Activated naive CD4-positive, alpha-beta T cell treated with Interleukin-2 at 50 U/mL for 16 hours (primary cell): ENCODE data around the gene GPC5.
"Not testable (repeated sequence)": the region's sequence is repeated elsewhere in the genome, so short reads cannot be mapped to it uniquely, and the experiment has no call there.

Source experiments
- DNase-seq: peaks from one replicate; pipeline ENCODE4 v3.0.0-alpha.2; 2020

GPC5 gene

DNA sequence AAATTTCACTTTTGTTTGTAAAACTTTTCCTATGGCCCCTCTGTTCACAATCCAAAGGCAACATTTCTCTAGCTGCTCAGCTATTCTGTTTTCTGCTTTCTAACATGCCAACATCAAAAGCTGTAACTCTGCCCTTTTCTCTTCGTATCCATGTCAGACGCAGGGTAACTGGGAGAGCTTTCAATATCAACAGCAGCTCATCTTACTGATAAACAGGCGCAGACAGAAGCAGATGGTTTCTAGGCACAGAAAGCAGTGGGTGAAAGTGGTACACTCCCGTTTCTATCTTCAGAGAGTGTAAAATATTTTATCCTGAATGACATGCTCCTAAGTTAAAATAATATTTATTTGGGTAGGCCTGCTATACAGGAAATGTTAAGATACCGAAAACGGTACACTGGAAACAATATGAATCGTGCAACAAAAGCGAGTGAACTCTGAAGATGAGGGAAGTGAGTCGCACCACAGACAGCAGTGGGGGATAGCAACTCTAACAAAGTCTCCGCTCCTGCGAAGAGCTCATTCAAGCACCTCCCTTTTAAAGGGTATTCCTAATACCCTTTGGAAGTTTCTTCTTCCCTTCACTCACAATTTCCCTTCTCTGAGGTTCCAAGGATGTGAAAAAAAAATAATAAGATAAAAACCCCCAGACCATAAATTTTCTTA lies 798.3 kb downstream of the GPC5 start:
- DNase-seq: no peak

GRCh38 chr13:92197669-92198068 lies 799.2 kb downstream of the GPC5 start:
- no peak for DNase-seq

DNA sequence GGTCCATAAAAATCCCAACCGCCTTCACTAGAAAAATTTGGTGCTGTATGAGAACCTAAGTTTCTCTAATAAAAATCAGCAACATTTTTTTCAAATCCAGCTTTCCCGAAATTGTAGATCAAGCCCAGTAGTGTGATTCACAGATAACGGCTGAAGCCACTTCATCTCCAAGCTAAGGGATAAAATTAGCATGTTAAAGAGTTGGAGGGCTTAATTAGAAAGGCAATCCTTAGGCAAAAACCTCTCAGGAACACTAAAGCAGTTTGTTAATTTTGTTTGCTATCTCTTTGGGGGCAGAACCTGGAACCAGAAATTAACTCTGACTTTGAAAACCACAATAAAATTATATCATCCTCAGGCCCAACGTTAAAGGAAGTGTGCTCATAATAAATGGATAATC lies 820.2 kb downstream of the GPC5 start:
- DNase-seq: no peak

GRCh38 chr13:92221916-92222315 lies 823.5 kb downstream of the GPC5 start:
- no peak for DNase-seq

GRCh38 chr13:92224052-92224821 lies 825.8 kb downstream of the GPC5 start:
- DNase-seq: no peak

GRCh38 chr13:92224825-92225224 lies 826.4 kb downstream of the GPC5 start:
- DNase-seq: no peak

- DNase-seq: no peak
Measured at GRCh38 chr13:92225861-92226260, 827.4 kb downstream of the GPC5 start.

DNA sequence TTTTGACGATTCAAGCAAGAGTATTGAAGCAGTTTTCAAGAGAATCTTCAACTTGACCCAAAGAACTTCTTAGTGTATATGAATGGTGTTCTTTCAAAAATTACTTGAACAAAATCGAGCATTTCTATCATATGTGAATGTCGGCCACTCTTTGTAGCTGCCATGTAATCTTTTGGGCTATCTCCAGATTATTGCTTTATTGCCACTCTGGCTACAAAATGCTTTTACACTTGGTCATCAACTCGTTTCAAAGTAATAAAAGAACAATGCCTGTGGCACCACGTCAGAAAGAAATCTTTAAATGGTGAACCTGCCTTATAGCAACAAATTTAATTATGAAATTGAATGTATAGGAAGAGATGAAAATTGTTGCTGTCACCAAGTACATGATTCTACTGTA lies 834.5 kb downstream of the GPC5 start:
- DNase-seq: no peak

GRCh38 chr13:92251671-92252210 lies 853.3 kb downstream of the GPC5 start:
- no peak for DNase-seq

- DNase-seq: no peak
Measured at GRCh38 chr13:92255526-92255925, 857.1 kb downstream of the GPC5 start.

DNA sequence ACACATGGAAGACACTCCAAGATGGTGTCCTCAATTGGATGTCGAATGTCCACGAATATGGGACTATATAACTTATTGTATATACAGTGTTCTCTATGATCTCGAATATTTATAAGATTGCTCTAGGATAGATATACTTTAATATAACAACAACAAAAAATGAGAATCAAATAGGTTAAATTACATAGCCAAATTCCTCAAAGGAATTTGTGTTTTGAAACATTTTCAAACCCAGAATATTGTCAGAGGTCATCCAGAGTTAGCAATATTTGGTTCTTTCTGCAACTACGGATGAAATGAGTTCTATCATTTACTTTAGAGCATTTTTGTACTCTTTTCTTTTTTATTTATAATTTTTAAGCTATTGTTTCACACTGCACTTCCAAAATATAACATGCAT lies 857.8 kb downstream of the GPC5 start:
- DNase-seq: no peak

DNA sequence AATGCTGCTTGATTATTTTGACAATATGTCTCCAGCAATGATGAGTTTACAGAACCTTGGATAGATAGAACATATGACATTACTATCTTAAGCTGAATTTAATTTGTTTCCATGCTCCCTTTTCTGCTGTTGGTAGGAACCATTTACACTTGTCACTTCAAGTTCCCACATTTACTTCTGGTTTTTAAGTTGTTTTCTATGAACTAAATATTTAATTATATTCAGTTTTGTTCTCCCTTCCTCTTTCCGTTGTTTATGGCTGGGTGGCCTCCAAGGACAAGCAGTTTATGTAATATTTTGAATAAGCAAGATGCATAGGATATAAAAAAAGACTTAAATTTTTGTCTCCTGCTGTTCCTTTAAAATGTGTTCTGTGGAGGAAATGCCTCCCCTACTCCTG lies 860.6 kb downstream of the GPC5 start:
- DNase-seq: no peak

DNA sequence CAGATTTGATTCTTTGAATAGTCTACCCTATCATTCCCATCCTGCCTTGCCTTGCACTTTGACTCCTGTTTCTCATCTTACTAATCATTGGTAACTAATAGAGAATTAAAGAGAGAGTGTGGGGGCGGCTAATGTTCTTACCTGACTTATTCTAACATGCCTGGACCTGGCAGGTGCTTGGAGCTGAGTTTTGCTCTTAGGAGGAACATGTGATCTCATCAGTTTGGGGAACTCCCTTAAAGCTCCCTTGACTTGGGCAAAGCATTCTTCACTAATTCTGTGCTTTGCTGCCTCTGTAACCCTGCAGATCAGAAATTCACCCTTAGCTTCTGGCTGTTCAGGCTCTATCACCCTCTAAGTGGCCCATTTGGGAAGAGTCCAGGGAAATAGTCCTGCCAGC lies 861.1 kb downstream of the GPC5 start:
- DNase-seq: no peak

- no peak for DNase-seq
Measured at GRCh38 chr13:92260363-92260762, 861.9 kb downstream of the GPC5 start.

DNA sequence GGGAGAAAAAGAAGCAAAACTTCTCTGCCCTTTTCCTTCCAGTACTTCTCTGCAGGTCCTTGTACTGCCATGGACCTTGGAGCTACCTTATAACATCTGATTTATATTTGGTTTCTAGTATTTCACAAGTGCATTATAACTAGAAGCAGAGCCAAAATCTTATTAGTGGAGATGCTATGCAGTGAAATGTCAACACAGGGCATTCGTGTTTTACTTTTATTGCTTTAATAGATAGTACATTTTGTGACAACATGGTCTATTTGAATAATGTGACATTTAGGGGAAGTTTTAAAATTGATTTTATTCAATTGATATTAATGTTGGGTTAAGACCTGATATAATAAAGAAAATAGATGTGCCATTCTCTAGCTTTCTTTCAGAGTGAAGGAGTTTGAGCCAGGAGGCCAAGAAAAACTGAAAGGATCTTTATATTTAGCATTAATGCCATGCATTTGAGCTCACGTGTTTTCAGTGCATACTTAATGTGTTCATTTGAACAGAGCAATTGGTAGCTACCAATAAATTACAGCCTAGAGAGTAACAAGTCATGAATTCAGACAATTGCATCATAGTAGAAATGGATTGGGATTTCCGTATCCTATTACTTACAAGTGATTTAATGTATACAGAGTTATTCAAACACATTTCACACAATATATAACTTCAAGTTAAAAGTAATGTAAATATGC lies 863.8 kb downstream of the GPC5 start:
- DNase-seq: no peak

- no peak for DNase-seq
Measured at GRCh38 chr13:92265408-92265807, 867.0 kb downstream of the GPC5 start.

GRCh38 chr13:92270990-92271389 lies 872.6 kb downstream of the GPC5 start:
- DNase-seq: no peak

DNA sequence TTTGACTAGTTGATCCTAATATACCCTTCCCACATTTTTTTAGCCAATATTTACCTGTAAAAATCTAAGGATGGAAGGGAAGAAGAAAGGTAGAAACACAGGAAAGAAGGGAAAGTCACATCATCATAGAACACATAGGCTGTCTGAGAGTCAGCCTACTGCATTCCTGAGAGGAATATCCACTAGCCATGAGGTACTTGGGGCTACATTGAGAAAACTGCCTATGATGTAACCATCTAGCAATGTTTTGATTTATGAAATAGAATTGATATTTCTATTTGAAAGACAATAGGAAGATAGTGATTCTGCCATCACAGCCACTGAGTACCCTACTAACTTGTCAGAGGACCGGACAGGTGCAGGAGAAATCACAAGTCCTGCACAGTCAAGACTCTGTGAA lies 873.8 kb downstream of the GPC5 start:
- DNase-seq: no peak

DNA sequence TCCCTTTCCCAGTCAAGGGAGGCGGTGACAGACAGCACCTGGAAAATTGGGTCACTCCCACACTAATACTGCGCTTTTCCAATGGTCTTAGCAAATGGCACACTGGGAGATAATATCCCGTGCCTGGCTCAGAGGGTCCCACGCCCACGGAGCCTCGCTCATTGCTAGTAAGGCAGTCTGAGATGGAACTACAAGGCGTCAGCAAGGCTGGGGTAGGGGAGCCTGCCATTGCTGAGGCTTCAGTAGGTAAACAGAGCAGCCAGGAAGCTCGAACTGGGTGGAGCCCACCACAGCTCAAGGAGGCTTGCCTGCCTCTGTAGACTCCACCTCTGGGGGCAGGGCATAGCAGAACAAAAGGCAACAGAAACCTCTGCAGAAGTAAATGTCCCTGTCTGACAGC lies 882.6 kb downstream of the GPC5 start:
- DNase-seq: not testable (repeated sequence)

GRCh38 chr13:92290718-92291307 lies 892.4 kb downstream of the GPC5 start:
- not testable (repeated sequence) for DNase-seq

- DNase-seq: not testable (repeated sequence)
Measured at GRCh38 chr13:92294533-92294932, 896.1 kb downstream of the GPC5 start.

GRCh38 chr13:92296154-92296671 lies 897.8 kb downstream of the GPC5 start:
- not testable (repeated sequence) for DNase-seq
